Activated T-cell treated with anti-CD3 and anti-CD28 coated beads, Interleukin-2, amount 50 U/mL, for 72 hours (primary cell): Measurements from ENCODE around the gene VPS13A. TPM values are rescaled to one million over a fixed set of nuclear protein-coding genes. Genes with fewer than 3 reads are reported as not detected.

ENCODE experiments used
- ATAC-seq, 2 donors: fragments of 150-1000 bp; cut with Tn5 transposase; replicated peaks in 1 of 2; 2 replicates each; pipeline ENCODE4 v1.10.0; 2021; ENCODE audit warnings: moderate library complexity in 2 of 2, mild to moderate bottlenecking in 1 of 2
- DNase-seq, 2 donors: peaks; one replicate each; pipeline ENCODE4 v3.0.0; 2021 to 2022; ENCODE audit warnings: mixed read lengths in 1 of 2
- H3K27ac Mint-ChIP-seq: one replicate; pipeline ENCODE4 v1.8.0; 2022; ENCODE audit warnings: mild to moderate bottlenecking, moderate library complexity, mixed read lengths
- H3K27me3 Mint-ChIP-seq: one replicate; pipeline ENCODE4 v1.8.0; 2022; ENCODE audit warnings: low read depth, mixed read lengths
- H3K36me3 Mint-ChIP-seq, 2 donors: one replicate each; pipeline ENCODE4 v1.8.0; 2022; ENCODE audit warnings: mixed read lengths in 2 of 2, mild to moderate bottlenecking in 1 of 2; ENCODE audit not compliant: insufficient read depth in 2 of 2
- H3K4me1 Mint-ChIP-seq: one replicate; pipeline ENCODE4 v1.8.0; 2022; ENCODE audit warnings: low read depth, mixed read lengths
- H3K4me3 Mint-ChIP-seq, 2 donors: one replicate each; pipeline ENCODE4 v1.8.0; 2022; ENCODE audit warnings: mild to moderate bottlenecking in 2 of 2, mixed read lengths in 2 of 2, moderate library complexity in 2 of 2
- H3K9me3 Mint-ChIP-seq, 2 donors: one replicate each; pipeline ENCODE4 v1.8.0; 2022; ENCODE audit warnings: mixed read lengths in 2 of 2
- total RNA-seq, 2 donors: library from RNA; stranded (reverse); gene quantifications; one replicate each; pipeline ENCODE4 v1.2.3, GENCODE V29; 2022

VPS13A gene
- total RNA-seq, 2 donors from 2014 or later: 29.7 to 30.1 TPM

- Mint-ChIP-seq H3K27me3 (peaks cover 5% of the 10 kb centered on the region), H3K27ac (no peak overlapping the region), H3K36me3 (peaks cover 0 to 12% of the 10 kb centered on the region in 2 donors), H3K4me1 (peaks cover 10% of the 10 kb centered on the region), H3K9me3 (peaks cover 3 to 5% of the 10 kb centered on the region in 2 donors), H3K4me3 (no peak overlapping the region)
- ATAC-seq: no peak
- DNase-seq: no peak
Observed at GRCh38 chr9:77469515-77470231, 292.3 kb downstream of the VPS13A start.

Other genes with a start within 250 kb of the VPS13A start
- gene FOXB2, start 157.9 kb upstream of the VPS13A start, total RNA-seq: not detected